ENCODE measurements around the gene NT5C2.

- TF ChIP-seq, protein P1, sequence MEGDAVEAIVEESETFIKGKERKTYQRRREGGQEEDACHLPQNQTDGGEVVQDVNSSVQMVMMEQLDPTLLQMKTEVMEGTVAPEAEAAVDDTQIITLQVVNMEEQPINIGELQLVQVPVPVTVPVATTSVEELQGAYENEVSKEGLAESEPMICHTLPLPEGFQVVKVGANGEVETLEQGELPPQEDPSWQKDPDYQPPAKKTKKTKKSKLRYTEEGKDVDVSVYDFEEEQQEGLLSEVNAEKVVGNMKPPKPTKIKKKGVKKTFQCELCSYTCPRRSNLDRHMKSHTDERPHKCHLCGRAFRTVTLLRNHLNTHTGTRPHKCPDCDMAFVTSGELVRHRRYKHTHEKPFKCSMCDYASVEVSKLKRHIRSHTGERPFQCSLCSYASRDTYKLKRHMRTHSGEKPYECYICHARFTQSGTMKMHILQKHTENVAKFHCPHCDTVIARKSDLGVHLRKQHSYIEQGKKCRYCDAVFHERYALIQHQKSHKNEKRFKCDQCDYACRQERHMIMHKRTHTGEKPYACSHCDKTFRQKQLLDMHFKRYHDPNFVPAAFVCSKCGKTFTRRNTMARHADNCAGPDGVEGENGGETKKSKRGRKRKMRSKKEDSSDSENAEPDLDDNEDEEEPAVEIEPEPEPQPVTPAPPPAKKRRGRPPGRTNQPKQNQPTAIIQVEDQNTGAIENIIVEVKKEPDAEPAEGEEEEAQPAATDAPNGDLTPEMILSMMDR (IDR thresholded peaks at IDR 0.05; ENCODE audit: borderline replicate concordance, extremely low read depth, low read length, poor library complexity, severe bottlenecking), result no peak
- no peak for TF ChIP-seq EZH2 (IDR thresholded peaks at IDR 0.05; ENCODE audit: borderline replicate concordance, low read depth, low read length, severe bottlenecking)
These were observed 14.1 kb upstream of the NT5C2 start for GRCh38 chr10:103207141-103207540.

Data from DND-41 (cell line).